HG03135 (cell line): ENCODE measurements around the gene COL16A1.

Experiments
- ATAC-seq: cut with Tn5 transposase; IDR thresholded peaks from one replicate; pipeline ENCODE4 v1.9.1; 2021; ENCODE audit warnings: mild to moderate bottlenecking, moderate library complexity; ENCODE audit not compliant: unreplicated experiment

COL16A1 gene

DNA sequence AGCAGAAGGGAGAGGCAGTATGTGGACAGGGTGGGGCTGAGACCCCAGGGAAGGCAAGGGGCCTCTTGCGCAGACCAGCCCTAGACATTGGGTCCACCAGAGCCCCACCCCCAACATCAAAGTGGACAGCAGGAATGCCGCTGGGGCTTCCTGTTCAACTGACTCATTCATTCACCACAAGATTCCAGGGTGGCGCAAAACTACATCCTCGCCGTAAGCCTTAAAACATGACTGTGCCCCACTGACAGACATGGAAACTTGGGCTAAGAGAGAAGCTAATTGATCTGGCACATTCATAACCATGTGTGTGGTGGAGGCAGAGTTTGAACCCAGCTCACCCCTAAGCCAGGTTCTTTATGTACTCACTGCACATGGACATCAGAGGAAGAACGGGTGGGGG lies 14.0 kb downstream of the COL16A1 start:
- ATAC-seq: no peak

DNA sequence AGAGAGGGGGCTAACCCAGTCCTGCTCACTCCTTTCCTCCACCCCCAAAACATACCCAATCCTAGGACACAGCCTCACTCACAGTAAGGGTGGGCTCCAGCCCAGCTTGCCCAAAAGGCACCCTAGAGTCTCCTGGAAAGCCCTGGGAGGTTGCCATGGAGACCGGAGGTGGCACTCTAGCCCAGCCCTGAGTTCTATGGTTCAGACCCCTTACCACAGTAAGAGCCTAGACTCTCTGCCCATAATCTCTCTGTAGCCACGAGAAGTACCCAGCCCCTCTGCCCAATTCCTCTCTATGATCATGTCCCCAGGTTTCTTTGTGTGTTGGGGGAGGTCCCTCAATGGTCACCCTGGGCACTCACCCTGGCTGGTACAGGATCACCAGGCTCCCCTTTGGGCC lies 14.4 kb downstream of the COL16A1 start:
- ATAC-seq: no peak

DNA sequence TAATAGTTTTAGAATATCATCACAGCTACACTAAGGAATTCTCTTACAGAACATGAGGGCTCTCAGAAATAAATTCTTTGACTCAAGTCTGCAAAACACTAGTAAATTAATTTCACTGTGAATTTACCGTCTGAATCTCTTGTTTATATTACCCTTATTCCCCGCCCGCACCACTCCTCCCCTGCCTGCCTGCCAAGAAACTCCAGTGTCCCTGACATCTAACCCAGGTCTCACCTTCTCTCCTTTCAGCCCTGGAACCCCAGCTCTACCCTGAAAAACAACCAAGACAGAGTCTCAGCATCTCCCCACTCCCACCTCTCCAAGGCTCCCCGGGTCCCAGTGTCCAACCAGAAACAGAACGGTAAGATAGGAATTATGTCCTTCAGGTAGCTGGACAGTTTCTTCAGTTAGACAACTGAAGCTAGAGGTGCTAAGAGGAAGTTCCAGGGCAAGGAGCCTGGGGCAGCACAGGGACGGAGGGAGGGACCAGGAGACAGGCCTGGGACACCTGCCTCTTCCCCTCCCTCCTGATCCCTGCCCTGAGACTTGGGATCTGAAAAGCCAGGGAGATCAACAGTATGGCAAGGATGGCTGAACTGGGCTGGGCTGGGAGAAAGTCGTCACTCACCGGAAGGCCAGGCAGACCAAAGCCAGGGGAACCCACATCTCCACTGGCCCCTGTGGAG lies 15.4 kb downstream of the COL16A1 start:
- ATAC-seq: no peak

GRCh38 chr1:31687601-31688000 lies 16.2 kb downstream of the COL16A1 start:
- no peak for ATAC-seq

DNA sequence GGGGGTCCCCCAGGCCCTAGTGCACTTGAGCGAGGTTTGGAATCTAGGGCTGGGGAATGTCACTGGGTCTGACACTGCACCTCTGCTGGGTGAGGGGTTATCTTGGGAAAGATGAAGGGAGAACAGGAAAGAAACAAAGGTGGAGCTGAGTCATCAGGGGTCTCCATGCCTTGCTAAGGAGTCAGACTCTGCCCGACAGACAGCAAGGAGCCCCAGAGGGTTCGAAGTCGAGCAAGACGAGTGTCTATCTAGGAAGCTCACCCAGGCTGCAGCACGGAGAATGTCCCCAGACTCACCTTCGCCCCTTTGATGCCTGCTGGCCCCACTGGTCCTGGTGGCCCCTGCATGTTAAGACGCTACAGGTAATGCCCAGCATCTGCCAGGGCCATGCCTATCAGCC lies 18.0 kb downstream of the COL16A1 start:
- no peak for ATAC-seq

GRCh38 chr1:31683997-31684396 lies 19.8 kb downstream of the COL16A1 start:
- ATAC-seq: no peak

DNA sequence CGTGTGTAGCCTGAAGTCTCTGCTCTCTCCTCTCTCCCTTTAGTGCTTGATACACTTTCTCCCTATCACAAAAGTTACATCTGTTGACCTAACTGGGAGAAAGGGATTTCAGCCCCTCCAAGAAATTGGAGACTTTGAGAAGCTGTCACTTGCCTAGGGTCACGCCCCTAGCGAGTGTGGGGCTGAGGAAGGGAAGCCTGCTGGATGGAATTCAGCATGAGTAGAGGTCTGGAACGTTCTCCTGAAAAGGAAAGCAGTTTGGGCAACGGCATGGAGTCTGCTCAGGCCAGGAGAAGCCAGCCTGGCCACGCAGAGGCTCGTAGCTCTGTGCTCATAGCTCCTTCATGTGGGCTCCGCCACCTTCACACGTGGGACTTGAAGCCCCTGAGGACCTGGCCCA lies 22.4 kb downstream of the COL16A1 start:
- no peak for ATAC-seq

GRCh38 chr1:31679676-31680230 lies 24.1 kb downstream of the COL16A1 start:
- no peak for ATAC-seq

DNA sequence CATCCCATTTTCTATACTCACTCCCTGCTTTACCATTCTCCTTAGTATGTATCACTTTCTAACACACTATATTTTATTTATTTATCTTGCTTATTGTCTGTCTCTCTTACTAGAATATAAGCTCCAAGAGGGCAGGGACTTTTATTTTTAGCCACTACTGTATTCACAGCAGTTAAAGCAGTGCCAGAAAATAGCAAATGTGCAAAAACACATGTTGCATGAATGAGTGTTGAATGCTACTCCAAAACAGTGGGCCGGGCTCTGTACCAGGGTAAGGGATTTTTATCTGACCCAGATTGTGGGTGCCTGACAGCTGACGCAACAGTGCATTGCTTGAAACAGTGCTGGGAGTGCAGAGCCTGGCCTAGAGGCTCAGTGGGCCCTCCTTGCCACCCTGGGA lies 24.7 kb downstream of the COL16A1 start:
- ATAC-seq: no peak

DNA sequence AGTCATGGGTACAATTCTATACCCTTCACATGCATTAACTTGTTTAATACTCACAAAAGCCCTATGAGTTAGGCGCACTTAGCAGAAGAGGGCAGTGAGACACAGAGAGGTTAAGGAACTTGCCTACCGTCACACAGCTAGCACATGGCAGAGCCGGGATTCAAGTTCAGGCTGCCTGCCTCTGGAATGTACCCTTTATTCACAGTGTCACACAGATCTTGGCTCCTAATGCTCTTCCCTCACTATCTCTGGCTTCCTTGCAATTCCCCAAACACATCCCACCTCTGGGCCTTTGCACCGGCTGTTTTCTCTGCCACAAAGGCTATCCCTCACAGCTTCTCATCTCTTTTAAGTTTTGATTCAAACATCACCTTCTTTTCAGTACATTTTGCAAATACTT lies 25.1 kb downstream of the COL16A1 start:
- no peak for ATAC-seq

GRCh38 chr1:31677949-31678348 lies 25.9 kb downstream of the COL16A1 start:
- ATAC-seq: no peak

DNA sequence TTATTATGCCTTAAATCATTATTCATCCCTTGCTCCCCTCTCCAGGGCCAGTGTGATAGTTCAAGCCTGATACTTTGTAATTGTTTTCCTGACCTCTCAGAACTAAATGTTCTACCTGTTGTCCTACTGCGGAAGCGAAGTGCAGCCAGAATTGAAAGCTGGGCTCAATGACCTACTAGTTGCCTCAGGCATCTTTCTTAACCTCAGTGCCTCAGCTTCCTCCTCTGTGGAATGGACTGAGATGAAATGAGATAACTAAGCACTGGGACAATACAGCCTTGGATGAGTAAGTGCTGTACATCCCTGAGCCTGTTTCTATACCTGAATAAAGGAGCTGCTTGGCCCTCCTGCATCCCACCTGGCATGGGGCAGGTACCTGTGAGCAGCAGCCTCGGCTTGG lies 26.4 kb downstream of the COL16A1 start:
- ATAC-seq: no peak

DNA sequence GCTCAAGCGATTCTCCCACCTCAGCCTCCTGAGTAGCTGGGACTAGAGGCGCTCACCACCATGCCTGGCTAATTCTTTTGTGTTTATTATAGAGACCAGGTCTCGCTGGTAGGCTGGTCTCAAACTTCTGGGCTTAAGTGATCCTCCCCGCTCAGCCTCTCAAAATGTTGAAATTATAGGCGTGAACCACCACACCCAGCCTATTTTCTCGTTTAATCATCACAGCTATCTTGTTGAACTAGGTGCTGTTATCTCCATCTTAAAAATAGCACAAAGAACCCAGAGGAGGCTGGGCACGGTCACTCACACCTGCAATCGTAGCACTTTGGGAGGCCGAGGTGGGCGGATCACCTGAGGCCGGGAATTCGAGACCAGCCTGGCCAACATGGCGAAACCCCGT lies 28.1 kb downstream of the COL16A1 start:
- no peak for ATAC-seq

- no peak for ATAC-seq
Observed at GRCh38 chr1:31675161-31675560, 28.7 kb downstream of the COL16A1 start.

DNA sequence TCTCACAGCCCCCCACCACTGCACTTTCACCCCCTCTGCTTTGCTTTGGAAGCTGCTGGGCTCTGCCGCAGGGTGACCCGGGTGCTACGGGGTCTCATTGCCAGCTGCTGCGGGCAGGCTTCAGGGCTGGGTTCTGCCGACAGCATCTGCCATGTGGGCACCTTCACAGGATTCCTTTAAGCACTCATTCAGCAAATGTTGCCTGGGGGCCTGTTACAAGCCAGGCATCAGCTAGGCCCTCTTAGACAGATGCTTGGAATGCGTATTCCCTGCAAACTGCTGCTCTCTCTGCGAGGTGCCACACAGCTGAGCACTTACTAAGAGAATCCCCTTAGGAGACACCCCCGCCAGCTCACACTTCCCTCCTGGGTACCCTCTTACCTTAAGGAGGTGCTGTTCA lies 29.2 kb downstream of the COL16A1 start:
- ATAC-seq: no peak

GRCh38 chr1:31673433-31673832 lies 30.4 kb downstream of the COL16A1 start:
- no peak for ATAC-seq

DNA sequence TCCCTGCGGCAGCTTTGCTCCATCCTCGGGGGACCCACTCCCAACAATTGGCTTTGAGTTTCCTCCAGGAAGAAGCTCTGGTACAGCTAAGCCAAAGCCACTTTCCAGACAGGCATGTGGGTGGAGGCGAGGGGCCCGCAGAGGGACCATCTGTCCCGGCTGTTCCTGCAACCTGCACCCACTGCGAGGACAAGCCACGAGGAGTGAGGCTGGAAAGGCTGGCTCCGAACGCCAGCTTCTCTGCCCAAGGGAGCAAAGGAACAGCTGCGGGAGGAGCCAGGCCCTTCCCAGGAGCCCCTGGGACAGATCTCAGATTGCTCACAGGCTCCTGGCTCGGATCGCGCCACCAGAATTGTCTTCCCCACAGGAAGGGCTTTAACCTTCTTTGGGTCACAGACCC lies 30.8 kb downstream of the COL16A1 start:
- ATAC-seq: no peak

DNA sequence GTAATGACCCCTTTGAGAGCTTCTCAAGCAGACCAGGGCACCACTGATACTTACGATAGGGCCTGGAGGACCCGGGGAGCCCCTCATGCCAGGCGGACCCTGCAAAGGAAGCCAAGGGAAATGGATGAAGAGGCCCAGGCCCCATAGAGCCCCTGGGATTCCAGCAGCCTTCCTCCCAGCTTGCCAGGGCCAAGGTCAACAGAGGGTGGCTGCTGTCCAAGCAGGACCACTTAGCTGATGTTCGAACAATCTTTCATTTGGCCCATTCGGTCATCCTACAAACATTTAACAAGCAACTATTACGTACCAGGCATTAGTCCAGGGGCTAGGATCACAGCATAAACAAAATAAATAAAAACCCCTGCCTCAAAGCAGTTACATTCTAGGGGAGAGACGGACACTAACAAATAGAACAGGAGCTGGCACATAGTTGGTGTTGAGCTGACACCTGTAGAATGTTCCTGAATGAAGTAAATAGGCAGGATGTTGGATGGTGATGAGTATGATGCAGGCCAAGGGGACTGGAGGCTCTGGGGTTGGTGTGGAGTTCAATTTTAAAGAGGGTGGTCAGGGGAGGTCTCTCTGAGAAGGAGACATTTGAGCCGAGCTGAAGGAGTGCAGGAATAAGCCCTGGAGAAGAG lies 32.1 kb downstream of the COL16A1 start:
- ATAC-seq: no peak

GRCh38 chr1:31671147-31671546 lies 32.7 kb downstream of the COL16A1 start:
- no peak for ATAC-seq

DNA sequence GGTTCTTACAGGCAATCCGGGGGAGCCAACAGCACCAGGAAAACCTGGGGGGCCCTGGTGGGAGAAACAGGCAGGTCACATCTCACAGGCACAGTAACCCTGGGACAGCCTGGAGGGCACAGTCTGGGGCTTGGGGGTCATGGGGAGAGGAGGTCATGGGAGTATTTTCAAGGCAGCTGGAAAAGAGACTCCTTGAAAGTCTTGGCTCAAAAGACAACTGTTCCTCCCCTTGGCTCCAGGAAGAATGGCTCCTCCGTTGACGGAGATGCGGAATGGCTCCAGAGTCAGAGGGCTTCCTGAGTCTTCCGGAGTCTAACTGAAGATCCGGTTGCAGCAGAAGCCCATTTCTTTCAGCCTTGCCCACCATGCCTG lies 33.2 kb downstream of the COL16A1 start:
- ATAC-seq: no peak

DNA sequence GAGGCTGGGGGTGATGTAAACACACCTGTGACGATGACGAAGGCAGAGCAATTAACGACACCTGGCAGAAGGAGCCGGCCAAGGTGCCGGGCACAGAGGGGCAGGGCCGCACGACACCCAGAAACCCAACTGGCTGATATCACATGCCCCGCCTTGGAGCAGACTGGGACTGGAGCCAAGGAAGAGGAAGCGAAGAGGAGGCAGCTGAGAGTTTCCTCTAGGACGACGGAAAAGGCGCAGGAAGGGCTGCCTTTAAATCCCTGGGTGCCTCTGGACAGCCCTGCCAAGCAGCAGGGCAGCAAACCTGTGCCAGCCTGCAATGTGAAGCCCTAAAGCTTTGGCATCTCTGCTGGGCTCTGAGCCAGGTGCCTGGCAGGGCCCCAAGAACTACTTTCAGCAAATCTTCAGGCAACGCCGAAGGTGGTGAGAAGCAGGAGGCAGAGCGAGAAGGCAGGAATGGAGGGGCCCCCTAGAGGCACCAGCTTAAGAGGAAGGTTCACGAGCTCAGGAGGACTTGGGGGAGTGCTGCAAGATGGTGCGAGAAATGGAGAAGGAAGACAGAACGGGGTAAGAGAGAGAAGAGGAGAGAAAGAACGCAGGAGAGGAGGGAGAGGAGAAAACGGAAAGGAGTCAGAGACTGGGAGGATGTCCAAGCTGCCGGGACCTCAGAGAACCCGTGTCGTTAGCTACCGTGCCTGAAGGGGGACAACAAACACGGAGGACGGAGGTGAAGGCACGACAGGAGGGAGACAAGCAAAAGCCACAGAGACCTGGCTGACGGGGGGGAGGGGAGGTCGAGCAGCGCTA lies 33.8 kb downstream of the COL16A1 start:
- no peak for ATAC-seq

DNA sequence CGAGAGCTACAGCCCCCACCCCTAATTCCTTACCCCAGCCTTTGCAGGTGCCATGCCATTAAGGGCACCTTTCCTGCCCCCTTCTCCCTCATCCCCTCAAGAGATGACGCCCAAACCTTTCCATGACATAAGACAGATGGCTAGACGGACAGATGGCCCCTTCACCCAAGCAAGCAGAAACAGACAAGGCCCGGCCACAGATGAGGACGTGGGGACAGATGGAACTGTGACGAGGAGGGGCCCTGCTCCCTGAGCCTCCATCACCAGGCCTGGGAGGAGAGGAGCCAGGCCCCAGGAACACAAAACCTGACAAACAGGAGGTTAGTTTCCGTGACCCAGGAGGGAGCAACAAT lies 34.4 kb downstream of the COL16A1 start:
- ATAC-seq: no peak
